ENCODE measurements around the gene TCP11X2. TPM values are rescaled to one million over a fixed set of nuclear protein-coding genes. Genes with fewer than 3 reads are reported as not detected.
"Not testable (repeated sequence)": the region's sequence is repeated elsewhere in the genome, so short reads cannot be mapped to it uniquely, and the experiment has no call there.

TCP11X2 gene
- total and polyA plus RNA-seq, 9 donors, result not detected

GRCh38 chrX:102414493-102414892, 57.1 kb downstream of the TCP11X2 start:
- not testable (repeated sequence) for H3K36me3 ChIP-seq (ENCODE audit: control insufficient read depth, insufficient read depth, low read length); H3K9me3 ChIP-seq (replicated peaks; ENCODE audit: control insufficient read depth, low read depth, low read length); H3K27me3 ChIP-seq (ENCODE audit: control insufficient read depth, insufficient read depth, low read length); H3K27ac ChIP-seq (ENCODE audit: low read length); H3K4me3 ChIP-seq (ENCODE audit: low read length); H3K4me1 ChIP-seq (ENCODE audit: control insufficient read depth, insufficient read depth, low read length); DNase-seq
- no CpG with 5 or more reads among the region's 4 CpGs for WGBS (ENCODE audit: insufficient coverage)

Other genes with a start within 250 kb of the TCP11X2 start
- not detected for gene NXF2, start 224.6 kb downstream of the TCP11X2 start, total RNA-seq
- gene NXF2, start 224.6 kb downstream of the TCP11X2 start, polyA plus RNA-seq (ENCODE audit: insufficient read depth in 1 of 8, insufficient read length in 8 of 8, low replicate concordance in 1 of 8), result not detected
- not detected for gene NXF2B, start 31.8 kb downstream of the TCP11X2 start, total RNA-seq
- gene NXF2B, start 31.8 kb downstream of the TCP11X2 start, polyA plus RNA-seq (ENCODE audit: insufficient read depth in 1 of 8, insufficient read length in 8 of 8, low replicate concordance in 1 of 8), result not detected
- gene TMSB15A, start 44.9 kb upstream of the TCP11X2 start, total RNA-seq, result 16.0 TPM
- 10 to 100 TPM; 11.2 to 22.8 (median 16.9) TPM for gene TMSB15A, start 44.9 kb upstream of the TCP11X2 start, polyA plus RNA-seq (ENCODE audit: insufficient read depth in 1 of 8, insufficient read length in 8 of 8, low replicate concordance in 1 of 8)
- gene ARMCX5, start 127.7 kb upstream of the TCP11X2 start, total RNA-seq, result 13.4 TPM
- 10 to 100 TPM in 1 of 8 donors, 1 to 10 TPM in 7; 4.1 to 10.3 (median 7.3) TPM for gene ARMCX5, start 127.7 kb upstream of the TCP11X2 start, polyA plus RNA-seq (ENCODE audit: insufficient read depth in 1 of 8, insufficient read length in 8 of 8, low replicate concordance in 1 of 8)
- 11.7 TPM for gene GPRASP1, start 179.7 kb upstream of the TCP11X2 start, total RNA-seq
- gene GPRASP1, start 179.7 kb upstream of the TCP11X2 start, polyA plus RNA-seq (ENCODE audit: insufficient read depth in 1 of 8, insufficient read length in 8 of 8, low replicate concordance in 1 of 8), result 10 to 100 TPM in 7 of 8 donors, 1 to 10 TPM in 1; 7.9 to 14.9 (median 11.6) TPM
- 27.9 TPM for gene GPRASP2, start 240.6 kb upstream of the TCP11X2 start, total RNA-seq
- 10 to 100 TPM; 15.2 to 27.5 (median 20.7) TPM for gene GPRASP2, start 240.6 kb upstream of the TCP11X2 start, polyA plus RNA-seq (ENCODE audit: insufficient read depth in 1 of 8, insufficient read length in 8 of 8, low replicate concordance in 1 of 8)
- gene GPRASP3, start 248.9 kb upstream of the TCP11X2 start, total RNA-seq, result 5.2 TPM
- 1 to 10 TPM; 5.1 to 9.5 (median 7.5) TPM for gene GPRASP3, start 248.9 kb upstream of the TCP11X2 start, polyA plus RNA-seq (ENCODE audit: insufficient read depth in 1 of 8, insufficient read length in 8 of 8, low replicate concordance in 1 of 8)